SK-N-MC (cell line): Measurements from ENCODE around the gene CEP126.
A peak's percentile ranks its signal among the peaks of the same experiment; 100 is the strongest.

Experiments
- DNase-seq: peaks from one replicate; pipeline ENCODE4 v3.0.0-alpha.2; 2011; ENCODE audit warnings: low read depth, low spot score
- H3K27ac ChIP-seq: fragments of 200-600 bp; sonication (generic); 2 replicates; pipeline ENCODE4 v1.5.1; 2016; ENCODE audit warnings: mixed run types
- H3K36me3 ChIP-seq: fragments of 200-600 bp; sonication (generic); 2 replicates; pipeline ENCODE4 v1.6.1; 2017; ENCODE audit warnings: antibody characterized with exemption, low read length, mixed read lengths; ENCODE audit not compliant: insufficient read depth
- H3K4me3 ChIP-seq: fragments of 200-600 bp; sonication (generic); 2 replicates; pipeline ENCODE4 v1.5.1; 2016
- H3K9ac ChIP-seq: fragments of 200-600 bp; sonication (generic); 2 replicates; pipeline ENCODE4 v1.8.0; 2017; ENCODE audit warnings: mixed run types, mixed read lengths; ENCODE audit not compliant: insufficient read length
- H3K9me3 ChIP-seq: fragments of 200-600 bp; sonication (generic); 2 replicates; pipeline ENCODE4 v1.6.1; 2017; ENCODE audit warnings: low read depth, mild to moderate bottlenecking, antibody characterized with exemption, low read length, moderate library complexity, mixed read lengths
- EZH2 ChIP-seq: fragments of 200-600 bp; sonication (generic); IDR thresholded peaks from one replicate; pipeline ENCODE4 v1.6.1; 2017; ENCODE audit warnings: antibody characterized with exemption
- FOXP2 ChIP-seq: optimal IDR thresholded peaks from 2 replicates; pipeline ENCODE3; 2011; ENCODE audit warnings: mild to moderate bottlenecking, moderate library complexity; ENCODE audit not compliant: insufficient read depth; ENCODE audit errors: extremely low read length, control extremely low read depth
- POLR2AphosphoS5 ChIP-seq: IDR thresholded peaks from 2 replicates; pipeline ENCODE4 v1.6.1; 2012; ENCODE audit warnings: mild to moderate bottlenecking, low read depth, low read length, borderline replicate concordance

CEP126 gene

DNA sequence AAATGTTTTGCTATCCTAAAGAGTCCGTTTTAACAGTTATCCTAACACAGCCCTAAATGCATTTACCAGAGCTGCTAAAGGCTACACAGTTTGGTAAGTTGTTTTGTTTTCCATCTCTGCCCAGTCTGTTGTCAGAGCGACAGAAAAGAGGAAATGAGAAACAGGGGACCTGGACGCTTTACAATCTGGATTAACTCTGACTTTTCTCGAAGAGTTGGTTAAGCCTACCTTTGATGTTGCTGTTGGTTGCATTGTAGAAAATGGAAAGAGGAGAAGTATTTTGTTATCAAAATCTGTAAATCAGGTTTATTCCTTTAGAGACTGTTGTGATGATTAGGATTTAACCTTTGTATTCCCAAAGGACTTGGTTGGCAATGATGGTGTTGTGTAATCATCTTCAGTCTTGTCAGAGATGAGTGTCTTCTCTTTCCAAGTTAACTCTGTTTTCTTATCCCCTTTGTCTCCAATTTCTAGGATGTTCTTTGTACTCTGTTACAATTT is 1.0 kb downstream of the CEP126 start:
- H3K9me3 ChIP-seq, result no peaks in the 10 kb centered on the region
- no peak overlapping the region for H3K27ac ChIP-seq
- no peak overlapping the region for H3K9ac ChIP-seq
- no peaks in the 10 kb centered on the region for H3K36me3 ChIP-seq
- TF ChIP-seq FOXP2 (no peak), EZH2 (no peak), POLR2AphosphoS5 (no peak)
- H3K4me3 ChIP-seq, result peak overlapping the region; percentile 86
- DNase-seq, result no peak

- Histone ChIP-seq H3K27ac (no peak within 1 kb of the TSS), H3K9ac (peak within 1 kb of the TSS; percentile 19), H3K9me3 (no peaks in the 10 kb centered on the region), H3K4me3 (peak within 1 kb of the TSS; percentile 86), H3K36me3 (no peaks in the 10 kb centered on the region)
- TF ChIP-seq FOXP2 (no peak), EZH2 (no peak), POLR2AphosphoS5 (no peak)
- no peak for DNase-seq
Measured at GRCh38 chr11:101916422-101916821, 1.6 kb downstream of the CEP126 start, which contains the start of gene ANGPTL5. Gene ANGPTL5, minus strand, starts transcription at chr11:101916522. Its CDS starts 8,613 bp downstream, at chr11:101907909.

- DNase-seq, result no peak
- Histone ChIP-seq H3K36me3 (no peaks in the 10 kb centered on the region), H3K4me3 (no peak overlapping the region), H3K9ac (no peak overlapping the region), H3K9me3 (no peaks in the 10 kb centered on the region), H3K27ac (no peak overlapping the region)
- TF ChIP-seq FOXP2 (no peak), POLR2AphosphoS5 (no peak), EZH2 (no peak)
Measured at GRCh38 chr11:101917226-101917625, 2.4 kb downstream of the CEP126 start.

DNA sequence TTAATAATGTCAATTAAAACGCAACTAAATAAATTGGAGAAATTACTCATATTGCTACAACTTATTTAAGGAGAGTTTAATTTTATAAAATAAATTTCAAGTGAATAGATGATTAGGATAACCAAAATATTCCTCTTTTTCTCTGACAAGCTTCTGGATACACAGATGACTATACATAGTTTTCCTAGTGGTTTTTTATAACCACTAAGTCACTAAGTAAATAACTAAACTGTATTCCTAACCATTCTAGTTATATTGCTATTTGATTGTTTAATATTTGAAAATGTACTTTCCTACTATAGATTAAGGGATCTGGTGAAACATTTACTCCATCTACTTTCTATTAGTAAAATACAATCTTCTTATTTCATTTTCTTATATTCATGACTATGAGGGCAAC is 6.2 kb downstream of the CEP126 start:
- TF ChIP-seq EZH2 (no peak), FOXP2 (no peak), POLR2AphosphoS5 (no peak)
- H3K4me3 ChIP-seq, result no peak overlapping the region
- no peak overlapping the region for H3K9ac ChIP-seq
- no peaks in the 10 kb centered on the region for H3K9me3 ChIP-seq
- no peak overlapping the region for H3K27ac ChIP-seq
- no peaks in the 10 kb centered on the region for H3K36me3 ChIP-seq
- DNase-seq, result no peak

DNA sequence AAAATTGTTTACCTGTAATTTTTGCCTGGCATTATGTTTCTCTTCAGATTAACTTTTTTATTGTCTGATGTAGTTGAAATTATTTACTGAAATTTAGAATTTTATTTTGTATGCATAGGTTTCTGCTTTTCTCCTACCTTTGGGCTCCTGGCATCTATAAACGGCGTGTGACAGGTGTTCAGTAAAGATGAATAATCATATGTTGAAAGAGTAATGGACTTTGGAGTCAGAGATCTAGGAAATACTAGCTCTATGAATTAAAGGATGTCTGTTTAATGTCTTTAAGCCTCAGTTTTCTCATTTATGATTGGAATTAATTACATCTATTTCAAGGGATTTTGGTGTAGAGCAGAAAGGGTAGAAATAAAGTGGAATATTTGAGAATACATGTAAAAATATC is 8.7 kb downstream of the CEP126 start:
- H3K9ac ChIP-seq, result no peak overlapping the region
- no peaks in the 10 kb centered on the region for H3K9me3 ChIP-seq
- no peaks in the 10 kb centered on the region for H3K36me3 ChIP-seq
- no peak for DNase-seq
- H3K27ac ChIP-seq, result no peak overlapping the region
- H3K4me3 ChIP-seq, result no peak overlapping the region
- TF ChIP-seq FOXP2, result no peak
- TF ChIP-seq POLR2AphosphoS5, result no peak
- no peak for TF ChIP-seq EZH2

DNA sequence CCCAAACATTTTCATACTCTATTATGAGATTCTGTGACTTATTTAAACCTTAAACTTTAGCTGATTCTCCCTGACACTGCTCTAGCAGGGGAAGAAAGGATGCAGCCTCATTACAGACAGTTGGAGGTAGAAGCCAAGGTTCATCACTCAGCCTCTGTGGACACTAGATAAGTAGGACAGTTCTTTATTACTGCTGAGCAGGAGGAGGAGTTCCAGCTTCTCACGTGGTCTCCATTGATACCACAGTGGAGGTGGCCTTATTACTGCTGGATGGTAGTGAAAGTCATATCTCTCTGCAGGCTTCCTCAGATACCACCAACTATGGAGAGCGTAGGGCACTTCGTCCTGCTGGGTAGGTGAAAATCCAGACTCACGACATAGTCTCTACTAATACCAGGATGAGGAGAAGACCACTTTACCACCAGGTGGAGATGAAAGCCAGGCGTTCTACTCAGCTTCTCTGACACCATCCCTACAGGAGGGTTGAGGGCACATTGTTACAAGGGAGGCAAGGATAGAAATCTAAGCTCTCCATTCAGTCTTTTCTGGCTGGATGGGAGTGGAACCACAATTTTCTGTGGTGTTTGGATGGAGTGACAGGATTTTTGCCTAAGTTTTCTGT is 14.6 kb downstream of the CEP126 start:
- no peak for TF ChIP-seq EZH2
- TF ChIP-seq FOXP2, result no peak
- TF ChIP-seq POLR2AphosphoS5, result no peak
- DNase-seq, result no peak

GRCh38 chr11:101931692-101932091 is 16.9 kb downstream of the CEP126 start:
- no peak for TF ChIP-seq FOXP2
- TF ChIP-seq POLR2AphosphoS5, result no peak
- TF ChIP-seq EZH2, result no peak
- H3K27ac ChIP-seq, result no peak overlapping the region
- H3K9me3 ChIP-seq, result no peaks in the 10 kb centered on the region
- H3K9ac ChIP-seq, result no peak overlapping the region
- DNase-seq, result no peak
- no peak overlapping the region for H3K4me3 ChIP-seq
- no peaks in the 10 kb centered on the region for H3K36me3 ChIP-seq

More for the DNA sequence above, 14.6 kb downstream of the CEP126 start:
- no peak overlapping the region for H3K4me3 ChIP-seq
- H3K36me3 ChIP-seq, result no peaks in the 10 kb centered on the region
- H3K9me3 ChIP-seq, result no peaks in the 10 kb centered on the region
- H3K27ac ChIP-seq, result no peak overlapping the region
- no peak overlapping the region for H3K9ac ChIP-seq

- Histone ChIP-seq H3K9ac (no peak overlapping the region), H3K4me3 (no peak overlapping the region), H3K9me3 (no peaks in the 10 kb centered on the region), H3K27ac (no peak overlapping the region), H3K36me3 (no peaks in the 10 kb centered on the region)
- TF ChIP-seq FOXP2, result no peak
- no peak for TF ChIP-seq POLR2AphosphoS5
- TF ChIP-seq EZH2, result no peak
- DNase-seq, result no peak
Measured at GRCh38 chr11:101940901-101941520, 26.2 kb downstream of the CEP126 start.
